ENCODE data around the gene IQCM.

Gene IQCM

GRCh38 chr4:149738156-149738555 is 77.5 kb downstream of the IQCM start:
- DNase-seq (ENCODE audit: low read depth), result no peak
- no peak for TF ChIP-seq CTCF (IDR thresholded peaks at IDR 0.05; ENCODE audit: control insufficient read depth, extremely low read depth, insufficient read depth)
- no peak overlapping the region for H3K4me3 ChIP-seq (ENCODE audit: low read depth, low read length)

- DNase-seq (ENCODE audit: low read depth), result no peak
- no peak overlapping the region for H3K4me3 ChIP-seq (ENCODE audit: low read depth, low read length)
- TF ChIP-seq CTCF (IDR thresholded peaks at IDR 0.05; ENCODE audit: control insufficient read depth, extremely low read depth, insufficient read depth), result peak; percentile 28
Observed at GRCh38 chr4:149735796-149736195, 79.8 kb downstream of the IQCM start.

GRCh38 chr4:149728444-149728843 is 87.2 kb downstream of the IQCM start:
- TF ChIP-seq CTCF (IDR thresholded peaks at IDR 0.05; ENCODE audit: control insufficient read depth, extremely low read depth, insufficient read depth), result no peak
- no peak overlapping the region for H3K4me3 ChIP-seq (ENCODE audit: low read depth, low read length)
- no peak for DNase-seq (ENCODE audit: low read depth)

- no peak for TF ChIP-seq CTCF (IDR thresholded peaks at IDR 0.05; ENCODE audit: control insufficient read depth, extremely low read depth, insufficient read depth)
- no peak overlapping the region for H3K4me3 ChIP-seq (ENCODE audit: low read depth, low read length)
- DNase-seq (ENCODE audit: low read depth), result no peak
Observed at GRCh38 chr4:149727663-149728062, 88.0 kb downstream of the IQCM start.

GRCh38 chr4:149723065-149723464 is 92.6 kb downstream of the IQCM start:
- DNase-seq (ENCODE audit: low read depth), result no peak
- no peak overlapping the region for H3K4me3 ChIP-seq (ENCODE audit: low read depth, low read length)
- no peak for TF ChIP-seq CTCF (IDR thresholded peaks at IDR 0.05; ENCODE audit: control insufficient read depth, extremely low read depth, insufficient read depth)

GRCh38 chr4:149719806-149720205 is 95.8 kb downstream of the IQCM start:
- no peak for TF ChIP-seq CTCF (IDR thresholded peaks at IDR 0.05; ENCODE audit: control insufficient read depth, extremely low read depth, insufficient read depth)
- DNase-seq (ENCODE audit: low read depth), result no peak
- no peak overlapping the region for H3K4me3 ChIP-seq (ENCODE audit: low read depth, low read length)

- no peak for DNase-seq (ENCODE audit: low read depth)
- TF ChIP-seq CTCF (IDR thresholded peaks at IDR 0.05; ENCODE audit: control insufficient read depth, extremely low read depth, insufficient read depth), result no peak
Observed at GRCh38 chr4:149719357-149719756, 96.3 kb downstream of the IQCM start.

More at GRCh38 chr4:149719357-149719756, 96.3 kb downstream of the IQCM start:
- H3K4me3 ChIP-seq (ENCODE audit: low read depth, low read length), result no peak overlapping the region
